H1 (cell line): Measurements from ENCODE around the gene ATG16L1. TPM values are rescaled to one million over a fixed set of nuclear protein-coding genes. Genes with fewer than 3 reads are reported as not detected.

Experiments used
- CTCF ChIA-PET: fragments of 300-600 bp; sonication (Branson Sonifier 250); formaldehyde crosslinking; loops from one replicate; lab custom pipeline; 2021; ENCODE audit not compliant: partially characterized antibody; lab: Charles Lee
- POLR2A ChIA-PET: fragments of 300-600 bp; sonication (Branson Sonifier 250); formaldehyde crosslinking; loops from one replicate; lab custom pipeline; 2021; ENCODE audit warnings: inconsistent platforms; ENCODE audit not compliant: partially characterized antibody; lab: Charles Lee
- DNase-seq, 2 experiments: peaks; one replicate each; pipeline versions ENCODE4 v3.0.0 to v3.0.0-alpha.2; 2010 to 2022; ENCODE audit warnings: low spot score in 2 of 2, low read depth in 1 of 2, mixed read lengths in 1 of 2
- FAIRE-seq: peaks from 2 replicates; lab custom pipeline; 2011; peaks lifted over from hg19 to GRCh38; lab: Jason Lieb, UNC
- H2AFZ ChIP-seq: 2 replicates; pipeline ENCODE4 v1.8.1; 2012; ENCODE audit warnings: low read length, inconsistent platforms
- H2AK5ac ChIP-seq: 2 replicates; pipeline ENCODE4 v1.6.1; 2013; ENCODE audit warnings: low read depth, low read length
- H2BK120ac ChIP-seq: replicated peaks from 2 replicates; pipeline ENCODE3; 2013; ENCODE audit warnings: low read depth, low read length, inconsistent platforms
- H2BK12ac ChIP-seq: 2 replicates; pipeline ENCODE4 v1.6.1; 2013; ENCODE audit warnings: low read depth, low read length
- H2BK15ac ChIP-seq: 2 replicates; pipeline ENCODE4 v1.6.1; 2013; ENCODE audit warnings: low read length
- H2BK20ac ChIP-seq: 2 replicates; pipeline ENCODE4 v1.6.1; 2013; ENCODE audit warnings: low read length
- H2BK5ac ChIP-seq: 2 replicates; pipeline ENCODE4 v1.6.1; 2013; ENCODE audit warnings: low read depth, low read length
- H3K14ac ChIP-seq: 2 replicates; pipeline ENCODE4 v1.6.1; 2013; ENCODE audit warnings: inconsistent platforms; ENCODE audit not compliant: insufficient read length
- H3K18ac ChIP-seq: 2 replicates; pipeline ENCODE4 v1.6.1; 2013; ENCODE audit warnings: low read length; ENCODE audit errors: extremely low read depth
- H3K23ac ChIP-seq: 2 replicates; pipeline ENCODE4 v1.6.1; 2013; ENCODE audit warnings: inconsistent platforms; ENCODE audit not compliant: insufficient read length
- H3K23me2 ChIP-seq: 2 replicates; pipeline ENCODE4 v1.6.1; 2013; ENCODE audit warnings: low read depth, low read length
- H3K27ac ChIP-seq: 2 replicates; pipeline ENCODE4 v1.6.1; 2011; ENCODE audit warnings: low read depth, low read length, inconsistent platforms
- H3K27me3 ChIP-seq, 4 experiments: replicated peaks in 1 of 4; 1 replicate in 1 of 4; 2 replicates in 3 of 4; pipeline versions ENCODE4 v1.6.1 to v1.8.1; 2011 to 2013; ENCODE audit warnings: low read length in 3 of 4, mild to moderate bottlenecking in 3 of 4, inconsistent platforms in 2 of 4, mixed read lengths in 2 of 4, moderate library complexity in 1 of 4; ENCODE audit not compliant: control insufficient read depth in 3 of 4, insufficient read depth in 3 of 4; ENCODE audit errors: extremely low read depth in 1 of 4
- H3K36me3 ChIP-seq, 4 experiments: 2 replicates each; pipeline versions ENCODE4 v1.6.1 to v1.8.1; 2011 to 2013; ENCODE audit warnings: mild to moderate bottlenecking in 4 of 4, low read length in 3 of 4, moderate library complexity in 2 of 4, control low read depth in 1 of 4, inconsistent platforms in 1 of 4; ENCODE audit not compliant: insufficient read depth in 4 of 4, control insufficient read depth in 2 of 4
- H3K4ac ChIP-seq: replicated peaks from 2 replicates; pipeline ENCODE3; 2013; ENCODE audit warnings: low read length, low read depth, mixed read lengths, inconsistent platforms; ENCODE audit not compliant: insufficient read length
- H3K4me1 ChIP-seq, 4 experiments: replicated peaks in 1 of 4; 1 replicate in 1 of 4; 2 replicates in 3 of 4; pipeline versions ENCODE4 v1.6.1 to v1.8.1; 2011 to 2013; ENCODE audit warnings: low read length in 3 of 4, inconsistent platforms in 2 of 4, mixed read lengths in 1 of 4; ENCODE audit not compliant: insufficient read depth in 4 of 4, control insufficient read depth in 3 of 4
- H3K4me2 ChIP-seq, 2 experiments: 2 replicates each; pipeline versions ENCODE4 v1.6.1 to v1.8.1; 2011 to 2013; ENCODE audit warnings: low read depth in 2 of 2, low read length in 2 of 2, control low read depth in 1 of 2, inconsistent platforms in 1 of 2, mild to moderate bottlenecking in 1 of 2; ENCODE audit not compliant: insufficient read depth in 1 of 2
- H3K4me3 ChIP-seq, 4 experiments: fragments of 200-600, 300-600 bp in 1 of 4; sonication (generic), shearing (Covaris generic), sonication (Bioruptor Twin) in 1 of 4; 2 replicates each; pipeline versions ENCODE4 v1.5.1 to v1.8.1; 2011 to 2016; ENCODE audit warnings: low read length in 4 of 4, low read depth in 3 of 4, control low read depth in 2 of 4, inconsistent platforms in 2 of 4, mild to moderate bottlenecking in 2 of 4, mixed read lengths in 1 of 4, moderate library complexity in 1 of 4; ENCODE audit not compliant: insufficient read depth in 2 of 4; ENCODE audit errors: extremely low read depth in 1 of 4
- H3K56ac ChIP-seq: replicated peaks from 2 replicates; pipeline ENCODE3; 2013; ENCODE audit warnings: low read depth, mild to moderate bottlenecking, mixed read lengths, low read length, inconsistent platforms; ENCODE audit not compliant: insufficient read length
- H3K79me1 ChIP-seq: 2 replicates; pipeline ENCODE4 v1.6.1; 2013; ENCODE audit warnings: low read depth, low read length, control low read depth
- H3K79me2 ChIP-seq, 2 experiments: 2 replicates each; pipeline versions ENCODE4 v1.6.1 to v1.8.1; 2012 to 2013; ENCODE audit warnings: low read length in 2 of 2, mild to moderate bottlenecking in 2 of 2, inconsistent platforms in 1 of 2; ENCODE audit not compliant: insufficient read depth in 2 of 2, control insufficient read depth in 1 of 2
- H3K9ac ChIP-seq, 4 experiments: replicated peaks in 1 of 4; 1 replicate in 1 of 4; 2 replicates in 3 of 4; pipeline versions ENCODE4 v1.6.1 to v1.8.1; 2011 to 2013; ENCODE audit warnings: low read depth in 3 of 4, low read length in 3 of 4, control low read depth in 2 of 4, mild to moderate bottlenecking in 2 of 4, moderate library complexity in 2 of 4, inconsistent platforms in 1 of 4; ENCODE audit errors: extremely low read depth in 1 of 4
- H3K9me3 ChIP-seq, 2 experiments: 2 replicates each; pipeline versions ENCODE4 v1.6.1 to v1.8.1; 2012 to 2013; ENCODE audit warnings: mild to moderate bottlenecking in 2 of 2, moderate library complexity in 2 of 2, control low read depth in 1 of 2, inconsistent platforms in 1 of 2, low read depth in 1 of 2, low read length in 1 of 2, mixed read lengths in 1 of 2; ENCODE audit not compliant: insufficient read depth in 2 of 2
- H4K20me1 ChIP-seq, 2 experiments: replicated peaks in 1 of 2; 2 replicates each; pipeline versions ENCODE3 to v1.8.1; 2011 to 2013; ENCODE audit warnings: inconsistent platforms in 2 of 2, low read length in 2 of 2, mild to moderate bottlenecking in 1 of 2; ENCODE audit not compliant: insufficient read depth in 2 of 2, control insufficient read depth in 1 of 2
- H4K5ac ChIP-seq: 2 replicates; pipeline ENCODE4 v1.6.1; 2013; ENCODE audit warnings: low read length, low read depth, mixed read lengths, inconsistent platforms; ENCODE audit not compliant: insufficient read length
- H4K8ac ChIP-seq: 2 replicates; pipeline ENCODE4 v1.8.0; 2013; ENCODE audit warnings: mild to moderate bottlenecking, moderate library complexity, low read length, inconsistent platforms; ENCODE audit not compliant: insufficient read depth; ENCODE audit errors: extremely low read depth
- H4K91ac ChIP-seq: replicated peaks from 2 replicates; pipeline ENCODE3; 2013; ENCODE audit warnings: low read length, mixed read lengths, inconsistent platforms; ENCODE audit not compliant: insufficient read length
- BACH1 ChIP-seq: IDR thresholded peaks from 2 replicates; pipeline ENCODE4 v1.6.1; 2012; ENCODE audit warnings: low read length, improper control_type of control experiment
- CHD1 ChIP-seq: IDR thresholded peaks from 2 replicates; pipeline ENCODE4 v1.6.1; 2012; ENCODE audit warnings: low read depth, low read length, improper control_type of control experiment
- EZH2 ChIP-seq: fragments of 200-600 bp; sonication (generic); IDR thresholded peaks from 2 replicates; pipeline ENCODE4 v1.7.1; 2012; ENCODE audit warnings: low read depth, mild to moderate bottlenecking, moderate library complexity, low read length, inconsistent platforms; ENCODE audit not compliant: severe bottlenecking
- GABPA ChIP-seq: IDR thresholded peaks from 2 replicates; pipeline ENCODE4 v1.6.1; 2011; ENCODE audit warnings: mild to moderate bottlenecking, low read length, moderate library complexity, borderline replicate concordance; ENCODE audit not compliant: insufficient read depth
- KDM1A ChIP-seq: fragments of 200-600, 300-600 bp; sonication (generic); IDR thresholded peaks from 2 replicates; pipeline ENCODE4 v1.7.1; 2016; ENCODE audit warnings: mild to moderate bottlenecking, low read length, borderline replicate concordance
- KDM4A ChIP-seq: IDR thresholded peaks from one replicate; pipeline ENCODE4 v1.7.1; 2012; ENCODE audit warnings: low read depth, mild to moderate bottlenecking, moderate library complexity, low read length, inconsistent platforms; ENCODE audit not compliant: severe bottlenecking
- MAX ChIP-seq: IDR thresholded peaks from 2 replicates; pipeline ENCODE4 v1.6.1; 2012; ENCODE audit warnings: inconsistent platforms
- SIN3A ChIP-seq, 2 experiments: IDR thresholded peaks in 1 of 2; conservative IDR thresholded peaks in 1 of 2; 2 replicates each; pipeline ENCODE4 v1.6.1; 2011 to 2012; ENCODE audit warnings: low read length in 2 of 2, improper control_type of control experiment in 1 of 2, low read depth in 1 of 2, mild to moderate bottlenecking in 1 of 2
- SP1 ChIP-seq: IDR thresholded peaks from 2 replicates; pipeline ENCODE4 v1.6.1; 2011; ENCODE audit warnings: low read depth, low read length
- SUZ12 ChIP-seq: fragments of 200-600 bp; sonication (generic); IDR thresholded peaks from 2 replicates; pipeline ENCODE4 v1.6.1; 2012; ENCODE audit warnings: mild to moderate bottlenecking, inconsistent platforms, low read length, moderate library complexity, mixed read lengths
- TBP ChIP-seq: IDR thresholded peaks from 2 replicates; pipeline ENCODE4 v1.6.1; 2011; ENCODE audit warnings: low read depth, low read length, improper control_type of control experiment
- TEAD4 ChIP-seq: IDR thresholded peaks from 2 replicates; pipeline ENCODE4 v1.6.1; 2012; ENCODE audit warnings: low read depth, low read length, inconsistent platforms, mixed read lengths
- WGBS, 2 experiments: shearing (Covaris generic) in 1 of 2; methylation state at CpG; one replicate each; pipeline versions ENCODE4 v1.1.6 to v1.1.7; 2013 to 2015; ENCODE audit warnings: low lambda C conversion rate in 2 of 2, mixed read lengths in 2 of 2, inconsistent platforms in 1 of 2, low coverage in 1 of 2, missing lambda C conversion rate in 1 of 2; ENCODE audit not compliant: insufficient replicate concordance in 2 of 2, insufficient coverage in 1 of 2, insufficient read length in 1 of 2; ENCODE audit errors: extremely low coverage in 1 of 2, missing lambda C conversion rate in 1 of 2; 5-methylcytosine and 5-hydroxymethylcytosine counted together
- polyA plus RNA-seq, 7 experiments: library from polyadenylated mRNA; depleted of rRNA in 3 of 7; stranded (reverse) in 5 of 7; unstranded in 2 of 7; fragments of >200 nt in 5 of 7; fragments of 200-250 nt in 2 of 7; gene quantifications; 1 replicate in 5 of 7; 2 replicates in 1 of 7; 4 replicates in 1 of 7; pipeline versions ENCODE4 v1.2.1 to v1.2.3, GENCODE V29; 2011 to 2013; ENCODE audit warnings: missing spikeins in 2 of 7, mixed read lengths in 2 of 7
- total RNA-seq: library from RNA; stranded (reverse); fragmentation: NEBNext Ultra II Directional; extraction: Animal tissue kit (Norgen Biotek cat#: 25700); gene quantifications from 2 replicates; pipeline ENCODE4 v1.2.1, GENCODE V29; 2021

Gene ATG16L1
- total and polyA plus RNA-seq, 2 of the 8 experiments (the other 6 are each of a cell fraction or from before 2014, with no cell fraction given), result 18.3 to 31.0 TPM

GRCh38 chr2:233290051-233290845 is 38.8 kb downstream of the ATG16L1 start:
- H3K36me3 ChIP-seq, result peaks cover 43 to 86% (median 73%) of the 10 kb centered on the region in 4 experiments
- WGBS, 2 experiments, result 92% methylated on average over 10 of the region's 10 CpGs; no CpG with 5 or more reads in 1 of the 2 experiments
- no peak overlapping the region for H3K27ac ChIP-seq
- peaks cover 0 to 3% of the 10 kb centered on the region in 2 experiments; a peak in 1 of 4 replicates for H3K79me2 ChIP-seq
- H2AK5ac ChIP-seq, result no peak overlapping the region
- no peaks in the 10 kb centered on the region for H3K79me1 ChIP-seq
- H2BK15ac ChIP-seq, result no peak overlapping the region
- no peak overlapping the region for H3K4ac ChIP-seq
- H3K4me3 ChIP-seq, result no peak overlapping the region
- H4K91ac ChIP-seq, result no peak overlapping the region
- ChIA-PET CTCF (interaction anchor here (0.5 to 0.6 kb wide), 2 partner anchors 21 to 472 kb away, joined by 3 to 4 read pairs; no protein-coding TSS in a partner anchor), POLR2A (interaction anchor here (1.3 to 2.7 kb wide), 2 partner anchors 9 to 15 kb away, joined by 3 to 9 read pairs; no protein-coding TSS in a partner anchor)
- no peak overlapping the region for H2AFZ ChIP-seq
- no peak overlapping the region for H2BK20ac ChIP-seq
- H3K23me2 ChIP-seq, result no peaks in the 10 kb centered on the region
- no peak overlapping the region for H3K23ac ChIP-seq
- no peak overlapping the region for H2BK120ac ChIP-seq
- no peak overlapping the region for H4K8ac ChIP-seq
- DNase-seq (no peak), FAIRE-seq (no peak)
- peaks cover 4 to 8% of the 10 kb centered on the region in 2 experiments for H4K20me1 ChIP-seq
- H3K9me3 ChIP-seq, result no peaks in the 10 kb centered on the region
- H3K27me3 ChIP-seq, result no peaks in the 10 kb centered on the region
- H3K14ac ChIP-seq, result no peak overlapping the region
- H3K9ac ChIP-seq, result no peak overlapping the region
- H3K56ac ChIP-seq, result no peak overlapping the region
- H3K18ac ChIP-seq, result no peak overlapping the region
- no peaks in the 10 kb centered on the region for H3K4me1 ChIP-seq
- no peak overlapping the region for H2BK12ac ChIP-seq
- H4K5ac ChIP-seq, result no peak overlapping the region
- H3K4me2 ChIP-seq, result no peak overlapping the region
- H2BK5ac ChIP-seq, result no peak overlapping the region
- no peak for TF ChIP-seq SIN3A (conservative IDR thresholded peaks at IDR 0.05 in 1 of 2, IDR thresholded peaks at IDR 0.05 in 1 of 2; ENCODE audit: low read depth in 1 of 2, low read length in 2 of 2)
- TF ChIP-seq CHD1, result no peak
- TF ChIP-seq GABPA, result no peak
- no peak for TF ChIP-seq KDM4A
- TF ChIP-seq BACH1, result no peak
- no peak for TF ChIP-seq SP1
- no peak for TF ChIP-seq MAX
- TF ChIP-seq KDM1A, result no peak
- TF ChIP-seq TBP, result no peak
- no peak for TF ChIP-seq SUZ12
- TF ChIP-seq EZH2, result no peak
- TF ChIP-seq TEAD4, result no peak
